Ishikawa (cell line): ENCODE measurements around the gene DDI2.

ENCODE experiments used
- EP300 ChIP-seq: IDR thresholded peaks from 2 replicates; pipeline ENCODE4 v1.6.1; 2012; ENCODE audit warnings: borderline replicate concordance
- FOXM1 ChIP-seq: IDR thresholded peaks from 2 replicates; pipeline ENCODE4 v1.6.1; 2012; ENCODE audit warnings: low read depth, borderline replicate concordance
- RAD21 ChIP-seq: IDR thresholded peaks from 2 replicates; pipeline ENCODE4 v1.6.1; 2012; ENCODE audit warnings: low read depth
- ZBTB7A ChIP-seq: IDR thresholded peaks from 2 replicates; pipeline ENCODE4 v1.6.1; 2012; ENCODE audit warnings: low read depth
- TF ChIP-seq, protein P1 (sequence below): IDR thresholded peaks from 2 replicates; pipeline ENCODE4 v1.6.1; 2012; ENCODE audit warnings: low read depth, mild to moderate bottlenecking
- TF ChIP-seq, protein P2 (sequence below): IDR thresholded peaks from 2 replicates; pipeline ENCODE4 v1.6.1; 2012

DNA sequence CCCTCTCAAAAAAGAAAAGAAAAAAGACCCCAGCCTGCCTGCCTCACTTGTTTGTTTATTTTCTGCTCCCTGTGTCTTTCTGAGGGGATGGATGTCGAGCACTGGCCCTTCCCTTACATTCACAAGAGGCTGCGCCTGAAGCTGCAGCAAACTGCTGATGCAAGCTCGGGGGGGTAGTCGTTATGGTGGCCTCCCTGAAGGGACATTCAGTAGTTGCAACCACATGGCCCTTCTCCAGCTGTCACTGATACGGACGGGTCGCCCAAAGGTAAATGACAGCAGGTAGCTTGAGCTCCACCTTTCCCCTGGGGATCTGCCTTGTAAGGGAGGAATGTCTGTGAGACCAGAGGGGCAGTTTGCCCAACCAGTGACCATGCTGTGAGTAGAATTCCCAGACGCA lies 84.5 kb downstream of the DDI2 start:
- TF ChIP-seq FOXM1 (no peak), RAD21 (no peak), ZBTB7A (no peak), EP300 (no peak)
- TF ChIP-seq, protein P1, sequence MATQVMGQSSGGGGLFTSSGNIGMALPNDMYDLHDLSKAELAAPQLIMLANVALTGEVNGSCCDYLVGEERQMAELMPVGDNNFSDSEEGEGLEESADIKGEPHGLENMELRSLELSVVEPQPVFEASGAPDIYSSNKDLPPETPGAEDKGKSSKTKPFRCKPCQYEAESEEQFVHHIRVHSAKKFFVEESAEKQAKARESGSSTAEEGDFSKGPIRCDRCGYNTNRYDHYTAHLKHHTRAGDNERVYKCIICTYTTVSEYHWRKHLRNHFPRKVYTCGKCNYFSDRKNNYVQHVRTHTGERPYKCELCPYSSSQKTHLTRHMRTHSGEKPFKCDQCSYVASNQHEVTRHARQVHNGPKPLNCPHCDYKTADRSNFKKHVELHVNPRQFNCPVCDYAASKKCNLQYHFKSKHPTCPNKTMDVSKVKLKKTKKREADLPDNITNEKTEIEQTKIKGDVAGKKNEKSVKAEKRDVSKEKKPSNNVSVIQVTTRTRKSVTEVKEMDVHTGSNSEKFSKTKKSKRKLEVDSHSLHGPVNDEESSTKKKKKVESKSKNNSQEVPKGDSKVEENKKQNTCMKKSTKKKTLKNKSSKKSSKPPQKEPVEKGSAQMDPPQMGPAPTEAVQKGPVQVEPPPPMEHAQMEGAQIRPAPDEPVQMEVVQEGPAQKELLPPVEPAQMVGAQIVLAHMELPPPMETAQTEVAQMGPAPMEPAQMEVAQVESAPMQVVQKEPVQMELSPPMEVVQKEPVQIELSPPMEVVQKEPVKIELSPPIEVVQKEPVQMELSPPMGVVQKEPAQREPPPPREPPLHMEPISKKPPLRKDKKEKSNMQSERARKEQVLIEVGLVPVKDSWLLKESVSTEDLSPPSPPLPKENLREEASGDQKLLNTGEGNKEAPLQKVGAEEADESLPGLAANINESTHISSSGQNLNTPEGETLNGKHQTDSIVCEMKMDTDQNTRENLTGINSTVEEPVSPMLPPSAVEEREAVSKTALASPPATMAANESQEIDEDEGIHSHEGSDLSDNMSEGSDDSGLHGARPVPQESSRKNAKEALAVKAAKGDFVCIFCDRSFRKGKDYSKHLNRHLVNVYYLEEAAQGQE: no peak
- TF ChIP-seq, protein P2, sequence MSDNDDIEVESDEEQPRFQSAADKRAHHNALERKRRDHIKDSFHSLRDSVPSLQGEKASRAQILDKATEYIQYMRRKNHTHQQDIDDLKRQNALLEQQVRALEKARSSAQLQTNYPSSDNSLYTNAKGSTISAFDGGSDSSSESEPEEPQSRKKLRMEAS: no peak
